ENCODE results near the gene POU2AF1. TPM values are rescaled to one million over a fixed set of nuclear protein-coding genes. Genes with fewer than 3 reads are reported as not detected.

The POU2AF1 gene
- total and polyA plus RNA-seq, 2 donors from 2014 or later: 0.95 to 18.5 TPM

DNA sequence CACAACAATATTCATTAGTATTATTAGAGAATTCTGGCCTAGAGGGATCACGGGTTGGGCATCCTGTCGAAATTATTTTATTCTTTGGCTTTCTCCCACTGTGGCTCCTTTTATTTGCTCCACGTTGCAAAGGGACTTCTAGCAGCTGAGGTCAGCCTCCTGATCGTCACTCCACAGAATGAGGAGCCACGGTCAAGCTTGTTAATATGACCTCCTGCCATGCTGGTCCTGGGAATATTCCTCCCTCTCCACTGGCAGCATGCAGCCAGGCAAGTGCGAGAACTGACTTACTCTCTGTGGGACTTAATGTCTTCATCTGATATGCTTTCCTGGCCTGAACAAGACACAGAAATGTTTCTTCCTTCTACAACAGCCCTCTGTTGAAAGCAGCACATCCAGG lies 59.8 kb downstream of the POU2AF1 start:
- FAIRE-seq: no peak
- no peak overlapping the region for H3K9ac ChIP-seq (ENCODE audit: low read length in 3 of 3)
- no peaks in the 10 kb centered on the region for H3K27me3 ChIP-seq (ENCODE audit: control insufficient read depth, insufficient read depth, low read length)
- DNase-seq: no peak
- no peaks in the 10 kb centered on the region for H3K9me3 ChIP-seq (ENCODE audit: control insufficient read depth in 2 of 3, insufficient read depth in 1 of 3, low read length in 3 of 3)
- H3K36me3 ChIP-seq (ENCODE audit: control insufficient read depth in 2 of 3, insufficient read depth in 3 of 3, low read length in 3 of 3): no peaks in the 10 kb centered on the region
- TF ChIP-seq, protein P1, sequence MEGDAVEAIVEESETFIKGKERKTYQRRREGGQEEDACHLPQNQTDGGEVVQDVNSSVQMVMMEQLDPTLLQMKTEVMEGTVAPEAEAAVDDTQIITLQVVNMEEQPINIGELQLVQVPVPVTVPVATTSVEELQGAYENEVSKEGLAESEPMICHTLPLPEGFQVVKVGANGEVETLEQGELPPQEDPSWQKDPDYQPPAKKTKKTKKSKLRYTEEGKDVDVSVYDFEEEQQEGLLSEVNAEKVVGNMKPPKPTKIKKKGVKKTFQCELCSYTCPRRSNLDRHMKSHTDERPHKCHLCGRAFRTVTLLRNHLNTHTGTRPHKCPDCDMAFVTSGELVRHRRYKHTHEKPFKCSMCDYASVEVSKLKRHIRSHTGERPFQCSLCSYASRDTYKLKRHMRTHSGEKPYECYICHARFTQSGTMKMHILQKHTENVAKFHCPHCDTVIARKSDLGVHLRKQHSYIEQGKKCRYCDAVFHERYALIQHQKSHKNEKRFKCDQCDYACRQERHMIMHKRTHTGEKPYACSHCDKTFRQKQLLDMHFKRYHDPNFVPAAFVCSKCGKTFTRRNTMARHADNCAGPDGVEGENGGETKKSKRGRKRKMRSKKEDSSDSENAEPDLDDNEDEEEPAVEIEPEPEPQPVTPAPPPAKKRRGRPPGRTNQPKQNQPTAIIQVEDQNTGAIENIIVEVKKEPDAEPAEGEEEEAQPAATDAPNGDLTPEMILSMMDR (IDR thresholded peaks at IDR 0.05; ENCODE audit: borderline replicate concordance, extremely low read depth, insufficient read depth): no peak
- no peak overlapping the region for H3K27ac ChIP-seq (ENCODE audit: low read depth in 2 of 2, low read length in 2 of 2)
- H3K4me3 ChIP-seq (ENCODE audit: low read length in 3 of 3): no peak overlapping the region
- intact Hi-C loops (cut with DNase I): no loop called here
- peaks cover 0 to 18% (median 14%) of the 10 kb centered on the region in 3 donors for H3K4me1 ChIP-seq (ENCODE audit: control insufficient read depth in 2 of 3, insufficient read depth in 2 of 3, low read depth in 1 of 3, low read length in 3 of 3)

DNA sequence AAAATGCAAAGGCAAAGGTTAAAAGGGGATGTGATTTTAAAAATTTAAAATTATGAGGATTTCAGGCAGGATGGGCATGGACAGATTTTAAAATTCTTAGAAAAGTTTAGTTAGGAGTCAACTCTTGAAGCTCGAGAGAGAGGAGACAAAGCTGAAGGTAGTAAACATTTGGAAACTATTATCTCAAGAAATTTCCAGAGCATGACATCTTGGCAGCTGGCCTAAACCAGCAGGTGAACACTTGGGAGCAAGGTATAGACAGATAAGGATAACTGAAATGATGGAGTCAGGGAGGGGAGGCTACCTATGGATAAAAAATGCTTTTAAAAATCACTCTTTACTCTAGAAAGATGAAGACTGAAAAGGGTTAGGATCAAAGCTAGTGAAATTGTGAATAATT lies 67.0 kb downstream of the POU2AF1 start:
- intact Hi-C loops (cut with DNase I): no loop called here
- H3K36me3 ChIP-seq (ENCODE audit: control insufficient read depth in 2 of 3, insufficient read depth in 3 of 3, low read length in 3 of 3): no peaks in the 10 kb centered on the region

DNA sequence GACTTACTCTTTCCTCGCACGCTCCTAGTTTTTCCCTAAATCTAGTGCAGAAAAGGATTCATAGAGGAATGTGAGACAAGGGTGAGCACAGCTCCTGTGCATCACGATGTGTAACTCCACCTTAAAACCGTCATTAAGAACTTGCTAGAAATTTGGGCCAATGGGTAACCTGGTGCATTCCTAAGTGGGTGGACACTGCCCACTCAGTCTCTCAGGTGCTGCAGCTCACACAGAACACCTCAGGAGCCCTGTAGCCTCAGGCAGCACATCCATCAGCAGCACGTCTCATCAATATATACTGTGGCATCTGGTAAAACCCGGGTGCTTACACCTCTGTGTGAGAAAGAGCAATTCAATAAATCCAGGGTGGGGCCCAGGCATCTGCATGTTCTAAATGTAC lies 68.4 kb downstream of the POU2AF1 start:
- Histone ChIP-seq H3K9ac (ENCODE audit: low read length in 3 of 3) (no peak overlapping the region), H3K4me3 (ENCODE audit: low read length in 3 of 3) (no peak overlapping the region), H3K36me3 (ENCODE audit: control insufficient read depth in 2 of 3, insufficient read depth in 3 of 3, low read length in 3 of 3) (no peaks in the 10 kb centered on the region), H3K27ac (ENCODE audit: low read depth in 2 of 2, low read length in 2 of 2) (no peak overlapping the region), H3K4me1 (ENCODE audit: control insufficient read depth in 2 of 3, insufficient read depth in 2 of 3, low read depth in 1 of 3, low read length in 3 of 3) (no peaks in the 10 kb centered on the region), H3K27me3 (ENCODE audit: control insufficient read depth, insufficient read depth, low read length) (no peaks in the 10 kb centered on the region), H3K9me3 (ENCODE audit: control insufficient read depth in 2 of 3, insufficient read depth in 1 of 3, low read length in 3 of 3) (no peaks in the 10 kb centered on the region)
- intact Hi-C loops (cut with DNase I): no loop called here
- DNase-seq: no peak
- TF ChIP-seq, protein P1 (IDR thresholded peaks at IDR 0.05; ENCODE audit: borderline replicate concordance, extremely low read depth, insufficient read depth): no peak
- FAIRE-seq: no peak

More for the DNA sequence above, 67.0 kb downstream of the POU2AF1 start:
- Histone ChIP-seq H3K4me3 (ENCODE audit: low read length in 3 of 3) (no peak overlapping the region), H3K27me3 (ENCODE audit: control insufficient read depth, insufficient read depth, low read length) (no peaks in the 10 kb centered on the region), H3K4me1 (ENCODE audit: control insufficient read depth in 2 of 3, insufficient read depth in 2 of 3, low read depth in 1 of 3, low read length in 3 of 3) (no peaks in the 10 kb centered on the region), H3K9me3 (ENCODE audit: control insufficient read depth in 2 of 3, insufficient read depth in 1 of 3, low read length in 3 of 3) (no peaks in the 10 kb centered on the region), H3K27ac (ENCODE audit: low read depth in 2 of 2, low read length in 2 of 2) (no peak overlapping the region), H3K9ac (ENCODE audit: low read length in 3 of 3) (no peak overlapping the region)
- FAIRE-seq (no peak), DNase-seq (no peak)
- TF ChIP-seq, protein P1 (IDR thresholded peaks at IDR 0.05; ENCODE audit: borderline replicate concordance, extremely low read depth, insufficient read depth): no peak

DNA sequence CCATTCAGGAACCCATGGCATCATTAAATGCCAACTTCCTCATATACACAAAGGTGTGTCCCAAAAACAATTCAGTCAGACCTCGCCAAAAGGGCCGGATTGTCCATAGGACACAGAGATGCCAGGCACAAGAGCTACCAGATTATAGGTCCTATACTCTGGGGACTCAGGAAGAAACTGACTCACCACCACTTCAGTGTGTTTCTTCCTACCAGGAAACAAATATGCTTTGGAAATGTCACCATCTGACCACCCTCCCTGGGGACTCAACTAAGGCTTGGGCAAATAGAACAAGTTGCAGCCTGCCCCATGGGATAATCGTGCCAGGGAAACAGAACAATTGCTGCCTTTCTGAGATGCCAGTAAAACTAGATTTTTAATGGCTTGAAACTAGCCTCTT lies 69.0 kb downstream of the POU2AF1 start:
- TF ChIP-seq, protein P1 (IDR thresholded peaks at IDR 0.05; ENCODE audit: borderline replicate concordance, extremely low read depth, insufficient read depth): no peak
- FAIRE-seq (no peak), DNase-seq (no peak)
- Histone ChIP-seq H3K4me3 (ENCODE audit: low read length in 3 of 3) (no peak overlapping the region), H3K4me1 (ENCODE audit: control insufficient read depth in 2 of 3, insufficient read depth in 2 of 3, low read depth in 1 of 3, low read length in 3 of 3) (no peaks in the 10 kb centered on the region), H3K27me3 (ENCODE audit: control insufficient read depth, insufficient read depth, low read length) (no peaks in the 10 kb centered on the region), H3K27ac (ENCODE audit: low read depth in 2 of 2, low read length in 2 of 2) (no peak overlapping the region), H3K9me3 (ENCODE audit: control insufficient read depth in 2 of 3, insufficient read depth in 1 of 3, low read length in 3 of 3) (no peaks in the 10 kb centered on the region), H3K9ac (ENCODE audit: low read length in 3 of 3) (no peak overlapping the region), H3K36me3 (ENCODE audit: control insufficient read depth in 2 of 3, insufficient read depth in 3 of 3, low read length in 3 of 3) (no peaks in the 10 kb centered on the region)
- intact Hi-C loops (cut with DNase I): no loop called here

Measured in kidney (tissue), 14 donors.